DMS53 (cell line): ENCODE data around the gene RRP8.

Experiments
- DNase-seq: peaks from one replicate; lab custom pipeline; 2025; lab: John Stamatoyannopoulos, UW

The RRP8 gene

GRCh38 chr11:6632116-6633073, 29.0 kb upstream of the RRP8 start:
- no peak for DNase-seq

- DNase-seq, result no peak
Observed at GRCh38 chr11:6631361-6631890, 28.0 kb upstream of the RRP8 start.

- DNase-seq, result peak; percentile 67
Observed at GRCh38 chr11:6630632-6631291, 27.3 kb upstream of the RRP8 start.

GRCh38 chr11:6629892-6630631, 26.6 kb upstream of the RRP8 start:
- DNase-seq, result peak; percentile 86

DNA sequence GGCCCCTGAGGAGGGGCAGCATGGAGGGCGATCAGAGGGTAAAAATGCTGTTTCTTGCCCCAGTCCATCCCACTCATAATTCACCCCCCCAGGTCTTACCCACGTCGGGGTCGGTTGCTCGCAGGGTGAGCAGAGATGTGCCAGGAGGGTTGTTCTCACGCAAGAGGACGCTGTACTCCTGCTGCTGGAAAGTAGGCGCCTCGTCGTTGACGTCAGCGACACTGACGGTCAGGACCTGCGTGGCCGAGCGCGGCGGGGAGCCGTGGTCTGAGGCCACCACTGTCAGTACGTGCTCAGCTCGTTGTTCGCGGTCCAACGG, 26.1 kb upstream of the RRP8 start:
- DNase-seq, result no peak

DNA sequence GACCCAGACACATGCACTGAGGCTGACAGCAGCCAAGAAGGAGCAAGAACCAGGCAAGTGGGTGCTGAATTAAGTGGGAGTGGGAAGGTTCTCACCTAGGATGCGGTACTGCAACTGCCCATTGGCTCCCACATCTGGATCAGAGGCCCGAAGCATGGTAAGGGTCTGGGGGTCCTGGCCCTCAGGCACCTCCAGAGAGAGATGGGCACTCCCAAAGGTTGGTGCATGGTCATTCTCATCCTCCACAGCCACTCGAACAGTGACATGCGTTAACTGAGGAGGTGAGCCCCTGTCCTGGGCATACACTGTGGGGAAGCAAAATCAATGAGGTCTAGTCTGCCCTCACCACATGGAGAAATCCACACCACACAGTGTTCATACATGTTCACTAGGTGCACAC, 25.1 kb upstream of the RRP8 start:
- DNase-seq, result no peak

GRCh38 chr11:6627762-6628241, 24.4 kb upstream of the RRP8 start:
- DNase-seq, result no peak

- no peak for DNase-seq
Observed at GRCh38 chr11:6626971-6627761, 23.8 kb upstream of the RRP8 start.

GRCh38 chr11:6625832-6626420, 22.5 kb upstream of the RRP8 start:
- no peak for DNase-seq

DNA sequence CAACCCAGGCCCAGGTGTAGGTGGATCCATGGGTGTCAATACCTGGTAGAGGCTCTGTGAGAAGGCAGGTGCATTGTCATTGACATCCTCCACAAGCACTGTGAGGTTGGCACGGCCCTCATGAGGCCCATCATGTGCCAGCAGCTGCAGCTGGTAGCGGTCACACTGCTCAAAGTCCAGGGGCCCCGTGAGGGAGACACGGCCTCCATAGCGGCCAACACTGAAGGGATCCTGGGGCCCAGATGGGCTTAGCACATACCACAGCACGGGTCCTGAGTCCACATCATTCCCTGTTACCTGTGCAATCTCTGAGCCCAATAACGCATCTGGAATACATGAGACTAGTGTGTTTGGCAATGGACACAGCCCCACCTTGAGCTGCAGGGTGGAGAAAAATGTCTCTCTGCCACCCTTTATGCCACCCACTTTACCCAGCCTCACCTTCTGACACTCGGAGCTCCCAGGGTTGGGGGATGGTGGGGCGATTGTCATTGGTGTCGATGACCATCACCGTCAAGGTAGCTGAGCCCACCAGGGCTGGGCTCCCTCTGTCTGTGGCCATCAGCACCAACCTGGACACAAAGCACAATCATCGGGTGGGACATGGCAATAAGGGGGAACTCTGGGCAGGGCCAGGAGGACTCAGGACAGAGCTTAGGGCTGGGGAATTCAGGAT, 21.9 kb upstream of the RRP8 start:
- DNase-seq, result no peak

DNA sequence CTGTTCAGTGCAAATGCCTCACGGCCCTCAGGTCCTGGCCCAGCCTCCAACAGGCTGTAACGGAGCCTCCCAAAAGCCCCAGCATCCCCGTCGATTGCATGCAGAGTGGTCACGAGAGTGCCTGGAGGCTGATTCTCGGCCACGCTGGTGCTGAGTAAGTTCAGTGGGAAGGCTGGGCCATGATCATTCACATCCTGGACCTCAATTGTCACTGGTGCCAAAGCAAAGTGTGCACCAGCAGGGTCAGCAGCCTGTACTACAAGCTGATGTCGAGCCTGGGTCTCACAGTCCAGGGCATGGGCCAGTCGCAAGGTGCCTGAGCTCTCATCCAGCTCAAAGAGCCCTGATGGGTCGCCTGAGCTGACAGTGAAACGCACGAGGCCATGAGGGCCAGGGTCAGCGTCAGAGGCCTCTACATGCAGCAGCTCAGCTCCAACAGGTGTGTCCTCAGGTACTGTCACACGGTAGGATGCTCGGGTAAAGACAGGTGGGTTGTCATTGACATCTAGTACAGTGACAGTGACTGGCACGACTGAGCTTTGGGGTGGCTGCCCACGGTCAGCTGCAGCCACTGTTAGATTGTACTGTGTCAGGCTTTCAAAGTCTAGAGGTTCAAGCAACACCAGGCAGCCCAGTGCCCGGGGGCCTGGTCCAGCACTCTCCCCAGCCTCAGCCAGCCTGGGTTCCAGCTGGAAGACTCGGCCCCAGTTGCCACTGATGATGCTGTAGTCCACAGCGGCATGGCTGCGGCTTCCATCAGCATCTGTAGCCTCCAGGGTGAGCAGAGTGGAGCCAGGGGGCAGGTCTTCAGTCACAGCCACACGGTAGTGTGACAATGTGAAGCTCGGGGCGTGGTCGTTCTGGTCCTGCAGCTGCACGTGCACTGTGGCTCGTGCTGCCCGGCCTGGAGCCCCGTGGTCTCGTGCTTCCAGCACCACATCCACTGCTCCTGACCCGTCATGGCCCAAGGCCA, 20.3 kb upstream of the RRP8 start:
- DNase-seq, result no peak

- peak; percentile 97 for DNase-seq
Observed at GRCh38 chr11:6622261-6623171, 19.1 kb upstream of the RRP8 start.

- DNase-seq, result peak; percentile 38
Observed at GRCh38 chr11:6621711-6622211, 18.3 kb upstream of the RRP8 start.

DNA sequence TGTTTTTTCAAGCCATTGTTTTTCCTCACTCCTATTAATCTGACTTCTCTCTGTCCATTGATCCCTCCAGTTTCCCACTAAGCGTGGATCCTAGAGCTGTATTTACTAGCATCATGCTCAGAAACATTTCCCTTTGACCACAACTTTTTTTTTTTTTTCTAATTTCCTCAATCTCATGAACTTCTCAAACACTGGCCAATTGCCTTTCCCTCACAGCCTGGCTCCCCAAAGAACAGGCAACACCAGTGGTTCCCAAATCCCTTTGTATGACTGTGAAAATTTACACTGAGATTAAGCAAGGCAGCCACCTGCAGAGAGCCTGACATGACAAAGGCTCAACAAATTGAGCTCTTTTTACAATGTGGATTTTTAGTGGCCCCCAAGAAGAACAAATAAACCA, 17.2 kb upstream of the RRP8 start:
- DNase-seq, result peak; percentile 63

- peak; percentile 95 for DNase-seq
Observed at GRCh38 chr11:6619004-6619745, 15.8 kb upstream of the RRP8 start, which contains the start of gene TPP1. TSS of gene TPP1 (minus strand) at chr11:6619422. CDS start at chr11:6619400, 22 bp downstream.

GRCh38 chr11:6618117-6619003, 14.9 kb upstream of the RRP8 start:
- peak; percentile 72 for DNase-seq
